Upper lobe of left lung (tissue), 4 donors: ENCODE data around the gene BMAL1.

Experiments
- CTCF ChIP-seq, 6 experiments: fragments of 450-650 bp in 4 of 6; fragments of 200-600 bp in 2 of 6; sonication (generic) in 2 of 6; IDR thresholded peaks; one replicate each; pipeline ENCODE4 v1.5.1; 2016 to 2019; ENCODE audit warnings: antibody characterized with exemption in 6 of 6
- POLR2AphosphoS5 ChIP-seq, 2 donors: sonication (generic); formaldehyde crosslinking; IDR thresholded peaks; one replicate each; pipeline ENCODE4 v1.5.1; 2017; ENCODE audit warnings: antibody characterized with exemption in 2 of 2

GRCh38 chr11:13287681-13288080, 10.1 kb downstream of the BMAL1 start:
- no peak for TF ChIP-seq POLR2AphosphoS5 (IDR thresholded peaks at IDR 0.05)
- TF ChIP-seq CTCF (IDR thresholded peaks at IDR 0.05), result no peak
